GM18505 (cell line): ENCODE measurements around the gene TRHDE.

ENCODE experiments used
- ATAC-seq: cut with Tn5 transposase; IDR thresholded peaks from one replicate; pipeline ENCODE4 v1.9.1; 2021; ENCODE audit not compliant: unreplicated experiment
- POLR2A ChIP-seq: IDR thresholded peaks from 4 replicates; pipeline ENCODE4 v1.6.1; 2011; ENCODE audit warnings: borderline replicate concordance; ENCODE audit not compliant: insufficient read depth, insufficient read length; ENCODE audit errors: extremely low read depth

The TRHDE gene

DNA sequence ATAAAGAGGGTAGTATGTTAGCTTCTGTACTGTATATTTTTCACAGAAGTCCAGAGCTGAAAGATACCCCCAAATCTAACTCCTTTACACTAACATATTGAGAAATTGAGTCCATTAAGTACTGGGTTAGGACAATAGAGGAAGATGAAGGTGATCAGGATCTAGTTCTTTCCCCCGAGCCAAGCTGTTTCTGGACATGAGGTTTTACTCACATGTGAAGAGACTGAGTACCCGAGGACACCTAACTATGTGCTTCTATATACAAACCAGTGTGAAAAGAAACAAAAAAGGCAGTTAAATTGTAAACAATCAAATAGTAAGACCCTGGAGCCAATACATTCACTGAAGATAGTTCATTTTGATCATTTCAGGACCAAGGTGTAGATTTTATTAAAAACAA lies 3.8 kb upstream of the TRHDE start:
- ATAC-seq: no peak
- no peak for TF ChIP-seq POLR2A

DNA sequence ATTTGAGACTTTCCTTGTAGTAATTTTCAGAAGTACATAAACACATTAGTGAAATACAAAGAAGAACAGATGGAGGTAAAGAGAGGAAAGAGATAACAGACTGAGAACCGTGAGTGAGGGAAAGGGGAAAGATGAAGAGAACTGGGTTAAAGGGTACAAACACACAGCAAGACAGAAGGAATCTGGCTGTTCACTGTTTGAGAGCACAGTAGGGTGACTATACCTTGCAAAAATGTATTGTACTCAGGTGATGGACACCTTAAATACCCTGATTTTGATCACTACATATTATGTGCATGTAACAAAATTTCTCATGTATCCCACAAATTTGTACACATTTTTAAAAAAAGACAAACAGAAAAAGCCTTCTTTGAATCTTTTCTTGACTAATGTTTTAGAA lies 2.7 kb upstream of the TRHDE start:
- no peak for TF ChIP-seq POLR2A
- ATAC-seq: no peak

DNA sequence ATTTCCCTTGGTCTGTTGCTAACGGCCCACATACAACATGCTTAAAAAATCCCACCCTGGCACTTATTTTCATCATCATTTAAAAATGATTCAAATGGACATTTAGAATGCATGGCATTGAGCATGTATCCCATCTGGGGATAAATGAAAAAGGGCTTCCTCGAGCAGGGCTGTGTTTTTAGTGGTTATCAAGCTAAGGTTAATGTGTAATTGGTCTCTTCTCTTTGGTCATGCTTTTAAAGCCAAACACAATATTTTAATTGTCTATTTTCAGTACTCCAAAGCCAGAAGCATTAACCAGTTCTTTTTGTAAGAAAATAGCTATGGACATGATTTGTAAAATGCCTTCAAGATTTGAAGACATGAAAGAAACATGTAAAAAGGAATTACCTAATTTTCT lies 1.9 kb upstream of the TRHDE start:
- ATAC-seq: no peak
- TF ChIP-seq POLR2A: no peak

DNA sequence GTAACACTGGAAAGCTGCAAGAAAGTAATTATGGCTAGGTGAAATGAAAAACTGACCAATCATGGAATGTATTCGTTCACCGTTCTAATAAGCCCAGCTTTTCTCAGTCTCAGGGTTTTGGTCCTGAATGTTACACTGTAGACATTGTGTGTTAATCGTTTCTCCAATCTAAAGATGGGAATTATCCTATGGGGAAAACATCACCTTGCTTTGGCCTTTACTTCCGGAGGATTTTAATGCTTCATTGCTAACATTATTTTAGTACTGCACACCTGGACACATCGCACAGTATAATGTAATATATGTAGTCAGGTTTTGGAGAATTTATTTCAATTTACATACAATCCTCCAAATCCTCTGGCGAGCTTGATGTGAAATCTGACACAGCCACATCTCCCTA lies 1.2 kb upstream of the TRHDE start:
- no peak for ATAC-seq

DNA sequence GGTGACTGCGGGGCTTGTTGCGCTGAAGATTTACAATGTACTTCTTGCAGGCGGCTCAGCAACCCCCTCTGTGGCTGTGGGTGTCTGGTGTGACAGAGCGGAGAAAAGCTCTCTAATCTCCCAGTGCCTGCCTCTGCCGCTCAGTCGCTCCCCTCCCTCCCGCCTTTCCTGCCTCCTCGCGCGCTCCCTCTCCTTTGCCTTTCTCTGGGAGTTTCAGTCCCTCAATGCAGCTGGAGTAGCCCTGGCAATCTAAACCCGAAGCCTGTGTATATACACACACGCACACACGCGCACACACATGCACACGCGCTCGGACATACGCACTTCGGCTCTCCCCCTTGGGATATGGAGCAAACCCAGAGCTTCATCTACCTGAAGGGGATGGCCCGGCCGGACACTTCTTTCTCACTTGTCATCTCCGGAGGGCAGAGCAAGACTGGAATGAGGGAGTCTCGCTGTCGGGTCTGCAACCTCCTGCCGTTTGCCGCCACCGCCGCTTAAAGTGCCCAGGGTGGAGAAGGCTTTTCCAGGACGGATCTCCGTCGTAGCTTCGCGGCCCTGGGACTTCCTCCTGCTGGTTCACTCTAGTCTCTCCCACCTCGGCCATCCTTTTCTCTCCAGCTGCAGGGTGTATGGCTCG lies 599 bp upstream of the TRHDE start:
- no peak for TF ChIP-seq POLR2A
- no peak for ATAC-seq

More for the DNA sequence above, 1.2 kb upstream of the TRHDE start:
- TF ChIP-seq POLR2A: no peak

DNA sequence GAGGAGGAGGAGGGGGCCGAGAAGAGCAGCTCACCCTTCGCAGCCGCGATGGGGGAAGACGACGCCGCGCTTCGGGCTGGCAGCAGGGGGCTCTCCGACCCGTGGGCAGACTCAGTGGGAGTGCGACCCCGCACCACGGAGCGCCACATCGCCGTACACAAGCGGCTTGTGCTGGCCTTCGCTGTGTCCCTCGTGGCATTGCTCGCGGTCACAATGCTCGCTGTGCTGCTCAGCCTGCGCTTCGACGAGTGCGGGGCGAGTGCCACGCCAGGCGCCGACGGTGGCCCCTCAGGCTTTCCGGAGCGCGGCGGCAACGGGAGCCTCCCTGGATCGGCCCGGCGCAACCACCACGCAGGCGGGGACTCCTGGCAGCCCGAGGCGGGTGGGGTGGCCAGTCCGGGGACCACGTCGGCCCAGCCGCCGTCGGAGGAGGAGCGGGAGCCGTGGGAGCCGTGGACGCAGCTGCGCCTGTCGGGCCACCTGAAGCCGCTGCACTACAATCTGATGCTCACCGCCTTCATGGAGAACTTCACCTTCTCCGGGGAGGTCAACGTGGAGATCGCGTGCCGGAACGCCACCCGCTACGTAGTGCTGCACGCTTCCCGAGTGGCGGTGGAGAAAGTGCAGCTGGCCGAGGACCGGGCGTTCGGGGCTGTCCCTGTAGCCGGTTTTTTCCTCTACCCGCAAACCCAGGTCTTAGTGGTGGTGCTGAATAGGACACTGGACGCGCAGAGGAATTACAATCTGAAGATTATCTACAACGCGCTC lies 745 bp downstream of the TRHDE start:
- no peak for TF ChIP-seq POLR2A

DNA sequence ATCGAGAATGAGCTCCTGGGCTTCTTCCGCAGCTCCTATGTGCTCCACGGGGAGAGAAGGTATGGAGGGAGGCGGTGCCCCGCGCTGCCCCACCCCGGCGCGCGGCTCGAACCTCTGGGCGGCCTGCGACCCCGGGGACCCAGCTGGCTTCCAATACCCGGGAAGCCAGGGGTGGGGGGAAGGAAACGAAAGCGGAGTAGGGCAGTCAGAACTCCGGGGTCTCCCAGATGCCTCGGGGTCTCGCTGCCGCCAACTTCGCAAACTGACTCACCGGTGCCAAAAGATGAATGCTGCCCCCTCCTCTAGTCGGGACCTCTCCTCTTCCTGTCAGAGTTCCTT lies 1.3 kb downstream of the TRHDE start:
- no peak for ATAC-seq
- no peak for TF ChIP-seq POLR2A

More for the DNA sequence above, 745 bp downstream of the TRHDE start:
- no peak for ATAC-seq

DNA sequence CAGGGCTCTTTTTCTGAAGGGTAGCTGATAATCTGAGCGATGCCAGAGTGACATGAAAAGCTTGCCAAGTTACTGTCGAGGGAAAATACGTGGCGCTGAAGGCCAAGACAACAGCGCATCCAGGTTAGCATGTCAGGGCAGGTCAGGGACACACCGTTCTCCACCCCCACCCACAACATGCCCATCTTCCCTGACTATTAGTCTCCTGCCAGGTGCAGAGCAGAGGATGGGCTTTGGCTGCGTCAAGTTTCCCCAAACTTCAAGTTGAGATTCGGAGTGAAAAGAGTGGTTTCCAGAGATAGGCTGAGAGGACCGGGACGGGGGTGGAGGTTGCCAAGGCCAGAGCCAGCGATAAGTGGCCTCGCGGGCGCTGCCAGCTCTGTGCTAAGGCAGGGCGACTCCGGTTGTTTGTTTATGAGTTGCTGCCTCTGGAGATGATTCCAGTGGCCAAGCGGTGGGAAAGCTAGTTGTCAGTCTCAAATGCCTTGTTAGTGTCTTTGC lies 1.7 kb downstream of the TRHDE start:
- no peak for ATAC-seq
- TF ChIP-seq POLR2A: no peak

DNA sequence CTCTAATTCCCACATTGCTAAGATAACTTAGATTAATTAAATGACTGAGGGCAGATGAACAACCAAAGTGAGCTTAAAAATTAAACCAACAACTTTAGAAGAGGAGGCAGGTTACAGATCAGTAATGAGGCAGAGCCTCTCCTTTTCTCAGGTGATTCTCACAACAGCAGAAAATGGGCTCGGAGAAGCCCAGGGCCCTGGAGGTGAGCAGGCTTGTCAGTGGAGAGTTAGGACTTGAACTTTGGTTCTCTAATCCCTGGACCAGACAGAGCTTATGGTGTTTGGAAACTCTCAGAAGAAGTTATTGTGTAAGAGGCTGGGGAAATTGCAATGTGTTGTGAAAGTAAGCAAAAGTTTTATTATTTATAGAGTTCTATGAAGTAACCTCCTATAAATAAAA lies 2.8 kb downstream of the TRHDE start:
- no peak for TF ChIP-seq POLR2A
- no peak for ATAC-seq

DNA sequence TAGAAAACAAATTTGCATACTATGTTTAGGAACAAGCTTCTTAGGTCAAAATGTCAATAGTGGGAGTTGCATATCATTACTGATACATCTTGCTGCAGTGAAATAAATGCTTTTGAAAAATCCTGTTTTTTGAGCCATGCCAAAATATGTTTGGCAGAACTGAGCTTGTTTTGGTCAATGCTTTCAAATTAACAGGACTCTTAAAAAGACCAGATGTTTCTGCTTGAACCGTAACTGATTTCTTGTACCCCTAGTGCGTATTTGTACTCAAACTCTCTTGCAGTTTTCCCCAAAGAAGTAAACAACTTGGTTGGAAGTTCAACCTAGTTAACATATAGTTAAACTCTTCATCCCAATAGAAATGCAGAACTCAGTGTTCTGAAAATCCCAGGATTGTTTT lies 3.4 kb downstream of the TRHDE start:
- no peak for TF ChIP-seq POLR2A
- no peak for ATAC-seq

DNA sequence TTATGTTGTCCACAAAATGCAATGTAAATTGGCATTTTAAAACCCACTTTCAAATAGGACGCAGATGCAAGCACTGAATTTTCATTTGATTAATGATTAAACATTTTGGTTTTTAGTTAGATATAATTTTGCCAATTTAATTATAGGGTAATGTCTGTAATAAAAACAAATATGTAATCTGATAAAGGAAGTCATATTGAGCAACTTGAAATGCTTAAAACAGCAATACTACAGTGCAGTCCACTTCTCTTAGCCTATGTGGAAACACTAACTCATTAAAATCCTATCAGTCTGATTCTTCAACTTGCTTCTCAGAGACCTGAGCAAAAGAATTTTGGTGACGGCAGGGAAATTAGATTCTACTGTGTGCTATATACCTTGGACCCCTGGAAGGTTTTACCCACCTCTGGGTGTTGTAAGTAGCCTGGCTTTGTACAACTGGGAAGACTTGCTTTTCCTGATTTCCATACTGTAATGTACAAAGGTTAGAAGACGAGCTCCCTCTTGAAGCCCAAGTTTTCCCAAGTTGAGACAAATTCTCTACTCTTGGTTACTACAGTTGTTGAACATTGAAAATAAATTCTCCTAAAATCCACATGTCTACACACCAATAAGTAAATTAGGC lies 4.1 kb downstream of the TRHDE start:
- TF ChIP-seq POLR2A: no peak
- no peak for ATAC-seq

DNA sequence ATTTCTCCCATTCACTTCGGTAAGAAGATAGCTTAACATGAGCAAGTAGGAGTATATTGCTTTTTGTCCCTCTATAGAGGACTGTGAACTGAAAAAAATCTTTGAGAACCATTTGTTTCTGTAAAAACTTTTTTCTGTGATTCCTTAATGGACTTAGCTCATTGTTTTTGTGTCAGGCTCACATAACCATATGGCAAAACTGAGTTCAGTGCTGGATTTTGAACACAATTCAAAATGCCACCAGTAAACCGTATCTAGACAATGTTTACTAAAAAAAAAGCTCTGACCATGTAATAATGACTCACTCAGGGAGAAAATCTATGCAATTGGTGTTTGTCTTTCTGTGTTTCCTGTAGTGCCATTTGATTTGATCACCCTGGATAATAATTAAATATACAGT lies 5.2 kb downstream of the TRHDE start:
- no peak for TF ChIP-seq POLR2A
- no peak for ATAC-seq

DNA sequence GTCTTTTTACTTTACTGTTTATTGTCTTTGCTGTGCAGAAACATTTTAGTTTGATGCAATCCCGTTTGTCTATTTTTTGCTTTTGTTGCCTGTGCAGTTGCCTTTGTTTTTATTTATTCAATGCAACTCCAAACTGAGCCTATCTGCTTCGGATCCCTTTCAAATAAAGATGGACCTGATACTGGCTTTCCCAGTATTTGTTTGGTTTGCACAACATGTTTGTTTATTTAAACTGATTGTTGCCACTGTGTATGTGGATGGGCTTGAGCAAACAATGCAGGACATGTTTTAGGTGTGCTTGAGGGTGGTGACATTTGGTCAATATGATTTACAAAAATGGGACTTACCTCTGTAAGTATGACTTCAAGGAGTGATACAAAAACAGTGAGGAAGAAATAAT lies 6.7 kb downstream of the TRHDE start:
- no peak for TF ChIP-seq POLR2A
- ATAC-seq: no peak

DNA sequence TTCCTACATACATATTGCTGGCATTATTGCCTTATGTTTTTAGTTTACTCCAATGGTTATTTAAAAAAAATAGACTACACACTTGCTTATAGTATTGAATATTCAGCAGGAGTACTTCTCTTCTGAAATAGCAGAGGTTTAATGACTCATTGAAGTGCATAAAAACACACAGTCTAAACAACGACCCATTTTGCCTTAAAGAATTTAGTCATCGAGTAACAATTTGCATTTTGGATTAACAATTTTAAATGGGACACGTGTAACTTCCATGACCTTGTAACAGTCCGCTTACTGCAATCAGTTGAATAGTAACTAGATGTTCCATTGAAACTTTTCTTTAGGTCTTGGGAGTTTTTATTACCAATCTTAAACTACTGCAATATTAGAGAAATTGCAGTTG lies 9.0 kb downstream of the TRHDE start:
- ATAC-seq: no peak
- TF ChIP-seq POLR2A: no peak

DNA sequence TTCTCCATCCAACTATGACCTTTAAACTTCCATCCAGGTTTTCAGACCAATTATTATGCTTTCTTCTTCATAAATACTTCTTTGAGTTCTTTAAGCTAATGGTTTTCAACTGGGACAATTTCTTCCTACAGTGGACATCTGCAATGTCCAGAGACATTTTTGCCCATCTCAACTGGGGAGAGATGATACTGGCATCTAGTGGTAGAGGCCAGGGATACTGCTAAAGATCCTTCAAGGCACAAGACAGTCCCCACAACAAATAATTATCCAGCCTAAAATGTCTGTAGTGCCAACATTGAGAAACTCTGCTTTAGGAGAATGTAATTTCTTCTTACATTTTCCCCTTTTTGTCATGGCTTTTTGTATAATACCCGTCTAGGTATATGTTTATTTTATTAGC lies 10.6 kb downstream of the TRHDE start:
- TF ChIP-seq POLR2A: no peak
- ATAC-seq: no peak

DNA sequence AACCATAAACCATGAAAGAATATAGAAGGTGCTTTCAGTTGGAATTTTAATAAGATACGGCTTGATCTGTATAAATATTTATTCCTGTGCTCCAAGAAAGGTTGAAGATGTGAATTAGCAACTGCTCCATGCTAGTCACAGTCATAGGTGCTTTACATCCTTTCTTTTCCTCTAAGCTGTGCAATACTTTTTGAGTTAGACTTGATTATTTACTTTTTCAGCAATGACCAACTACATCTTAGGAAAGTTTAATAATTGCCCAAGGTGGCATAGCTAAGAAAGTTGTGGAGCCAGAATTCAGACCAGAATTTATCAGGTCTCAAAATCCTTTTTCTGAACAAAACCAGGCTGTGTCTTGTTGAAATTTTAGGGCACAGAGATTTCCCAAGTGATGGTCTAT lies 13.7 kb downstream of the TRHDE start:
- TF ChIP-seq POLR2A: no peak
- no peak for ATAC-seq
